Measurements from ENCODE around the gene TMEM17. TPM values are rescaled to one million over a fixed set of nuclear protein-coding genes. Genes with fewer than 3 reads are reported as not detected.

The TMEM17 gene
- total RNA-seq, 1 experiment from 2014 or later = 0.56 TPM

DNA sequence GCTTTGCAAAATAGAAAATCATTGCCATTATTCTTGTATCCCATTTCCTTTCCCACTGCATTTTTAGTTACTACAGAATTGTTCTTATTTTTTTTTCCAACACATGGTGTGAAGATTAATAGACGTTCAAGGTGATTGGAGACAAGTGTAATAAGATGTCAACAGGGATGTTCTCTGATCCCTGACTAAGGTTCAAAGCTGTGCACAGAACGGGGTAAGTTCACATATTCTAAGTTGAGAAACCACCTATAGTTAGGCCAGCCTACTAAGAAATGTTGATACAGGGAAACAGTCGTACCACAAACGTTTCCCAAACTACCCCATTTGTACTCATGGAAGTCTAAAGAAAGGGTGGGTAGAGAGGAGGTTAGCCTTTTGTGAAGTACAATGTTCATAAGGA, 6.4 kb upstream of the TMEM17 start:
- DNase-seq (ENCODE audit: low spot score) = no peak

GRCh38 chr2:62511636-62512035, 5.6 kb upstream of the TMEM17 start:
- no peak for DNase-seq (ENCODE audit: low spot score)

DNA sequence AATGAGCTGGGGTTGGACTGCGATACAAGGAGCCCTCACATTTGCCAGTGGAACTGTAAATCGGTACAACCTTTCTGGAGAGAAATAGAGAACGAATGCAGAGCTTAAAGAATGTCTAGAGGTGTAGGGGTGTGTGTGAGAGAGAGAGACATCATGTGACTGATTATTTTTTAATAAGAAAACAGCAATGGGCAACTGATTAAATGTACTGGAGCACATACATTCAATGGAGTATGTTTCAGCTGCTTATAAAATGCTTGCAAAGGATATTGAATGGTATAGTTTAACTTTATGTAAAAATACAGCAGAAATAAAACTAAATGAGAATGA, 391 bp upstream of the TMEM17 start:
- no peak for DNase-seq (ENCODE audit: low spot score)

GRCh38 chr2:62505109-62505749, 766 bp downstream of the TMEM17 start:
- DNase-seq (ENCODE audit: low spot score) = no peak

- no peak for DNase-seq (ENCODE audit: low spot score)
Observed at GRCh38 chr2:62504657-62505056, 1.3 kb downstream of the TMEM17 start.

DNA sequence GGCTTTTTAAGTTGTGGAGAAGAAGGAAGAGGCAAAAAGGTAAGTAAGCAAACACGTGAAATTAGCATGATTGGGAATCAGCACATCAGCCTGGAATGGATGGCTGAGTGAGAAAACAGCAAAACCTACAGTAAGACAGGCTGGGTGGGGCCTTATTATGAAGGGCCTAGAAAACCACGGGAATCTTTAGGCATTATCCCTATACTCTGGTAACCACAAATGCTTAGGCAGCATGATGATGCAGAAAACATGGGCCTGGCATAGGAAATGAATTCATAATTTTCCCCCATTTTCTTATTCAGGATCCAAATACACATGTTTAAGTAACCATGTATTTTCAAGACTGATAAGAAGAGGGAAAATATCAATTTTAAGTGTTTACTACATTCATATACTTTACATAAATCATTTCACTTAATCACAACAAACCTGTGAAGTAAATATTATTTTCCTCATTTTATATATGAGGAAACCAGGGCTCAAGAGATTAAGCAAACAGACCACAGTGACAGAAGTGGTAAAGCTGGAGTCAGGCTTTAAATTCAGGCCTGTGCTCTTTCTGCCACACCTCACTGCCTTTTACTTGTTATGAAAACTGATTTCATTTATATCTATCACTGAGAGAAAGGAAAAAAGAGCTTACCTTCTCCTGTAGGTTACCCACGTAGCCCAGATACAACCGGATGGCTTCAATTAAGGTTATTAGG, 4.0 kb downstream of the TMEM17 start:
- no peak for DNase-seq (ENCODE audit: low spot score)

DNA sequence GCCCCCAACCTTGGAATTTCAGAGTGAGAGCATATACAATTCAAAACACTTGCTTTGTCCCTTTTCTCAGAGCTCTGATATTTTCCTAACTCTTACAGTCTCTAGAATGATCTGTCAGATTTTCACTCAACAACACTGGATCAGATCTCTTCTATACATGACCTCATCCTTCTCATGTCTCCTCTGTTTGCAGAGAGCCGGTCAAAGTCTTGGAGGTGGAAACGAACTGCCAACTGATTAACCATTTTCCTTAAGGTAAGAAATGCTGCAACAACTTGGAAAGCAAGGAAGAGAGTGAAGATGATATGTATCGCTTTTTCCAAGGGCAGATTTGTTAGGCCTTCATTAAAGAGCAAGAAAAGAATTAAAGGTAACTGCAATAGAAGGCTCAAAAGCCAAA, 4.9 kb downstream of the TMEM17 start:
- DNase-seq (ENCODE audit: low spot score) = no peak

DNA sequence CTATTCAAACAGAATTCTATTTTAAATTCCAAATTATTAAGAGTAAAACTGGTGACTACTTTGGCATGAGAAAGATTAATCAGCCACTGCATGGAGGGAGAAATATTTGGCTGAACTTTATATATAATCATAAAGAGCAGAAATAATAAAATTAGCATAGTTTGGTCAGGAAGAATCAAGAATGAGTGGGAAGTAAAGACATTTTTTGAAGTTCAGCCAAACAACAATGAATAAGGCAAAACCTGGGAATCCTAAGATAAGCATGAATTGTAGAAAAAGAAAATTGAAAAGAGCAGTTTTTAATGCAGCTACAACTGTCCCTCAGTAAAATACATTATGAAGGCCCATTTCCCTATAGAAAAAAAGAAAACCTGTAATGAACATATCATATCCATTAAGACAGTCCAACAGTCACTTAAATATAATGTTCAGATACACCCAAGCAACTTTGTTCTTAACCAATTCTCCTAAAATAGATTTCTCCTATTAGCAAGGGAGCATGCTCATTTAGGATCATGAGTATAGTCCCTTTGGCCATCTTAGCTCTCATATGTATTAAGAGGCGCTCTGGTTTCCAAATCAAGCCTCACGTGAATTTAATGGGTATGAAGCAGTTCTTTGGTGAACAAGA, 6.5 kb downstream of the TMEM17 start:
- no peak for DNase-seq (ENCODE audit: low spot score)

GRCh38 chr2:62498739-62499138, 7.3 kb downstream of the TMEM17 start:
- DNase-seq (ENCODE audit: low spot score) = no peak

DNA sequence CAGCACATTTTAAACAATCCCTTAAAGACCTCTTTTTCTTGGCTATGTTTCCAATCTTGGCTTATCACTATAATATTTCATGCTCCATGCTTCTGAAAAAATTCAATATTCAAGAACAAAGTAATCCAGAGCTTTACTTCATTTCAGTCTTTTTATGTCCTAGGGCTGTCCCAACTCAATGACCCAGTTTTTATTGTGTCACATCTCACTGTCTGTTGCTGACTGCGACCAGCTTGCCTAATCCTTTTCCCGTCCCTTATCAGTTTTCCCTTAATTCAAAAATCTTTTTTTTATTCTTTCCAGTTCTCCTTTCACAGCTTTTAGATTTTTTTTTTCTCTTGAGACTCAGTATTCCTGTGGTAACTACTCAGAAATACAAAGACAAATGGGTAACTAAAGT, 10.2 kb downstream of the TMEM17 start:
- no peak for DNase-seq (ENCODE audit: low spot score)

- no peak for DNase-seq (ENCODE audit: low spot score)
Observed at GRCh38 chr2:62492048-62492447, 13.9 kb downstream of the TMEM17 start.

DNA sequence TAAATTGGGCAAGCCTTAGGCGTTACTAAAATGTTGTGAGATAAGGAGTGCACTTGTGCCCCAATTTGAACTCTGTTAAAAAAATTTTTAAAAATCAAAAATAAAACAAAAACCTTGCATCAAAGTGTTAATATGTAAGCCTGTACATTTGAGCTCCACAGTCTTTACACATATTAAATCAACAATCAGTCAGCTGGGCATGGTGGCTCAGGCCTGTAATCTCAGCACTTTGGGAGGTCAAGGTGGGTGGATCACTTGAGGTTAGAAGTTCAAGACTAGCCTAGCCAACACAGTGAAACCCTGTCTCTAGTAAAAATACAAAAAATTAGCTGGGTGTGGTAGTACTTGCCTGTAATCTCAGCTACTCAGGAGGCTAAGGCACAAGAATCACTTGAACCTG, 16.3 kb downstream of the TMEM17 start:
- no peak for DNase-seq (ENCODE audit: low spot score)

- DNase-seq (ENCODE audit: low spot score) = no peak
Observed at GRCh38 chr2:62489162-62489561, 16.8 kb downstream of the TMEM17 start.

- no peak for DNase-seq (ENCODE audit: low spot score)
Observed at GRCh38 chr2:62486439-62486765, 19.6 kb downstream of the TMEM17 start.

DNA sequence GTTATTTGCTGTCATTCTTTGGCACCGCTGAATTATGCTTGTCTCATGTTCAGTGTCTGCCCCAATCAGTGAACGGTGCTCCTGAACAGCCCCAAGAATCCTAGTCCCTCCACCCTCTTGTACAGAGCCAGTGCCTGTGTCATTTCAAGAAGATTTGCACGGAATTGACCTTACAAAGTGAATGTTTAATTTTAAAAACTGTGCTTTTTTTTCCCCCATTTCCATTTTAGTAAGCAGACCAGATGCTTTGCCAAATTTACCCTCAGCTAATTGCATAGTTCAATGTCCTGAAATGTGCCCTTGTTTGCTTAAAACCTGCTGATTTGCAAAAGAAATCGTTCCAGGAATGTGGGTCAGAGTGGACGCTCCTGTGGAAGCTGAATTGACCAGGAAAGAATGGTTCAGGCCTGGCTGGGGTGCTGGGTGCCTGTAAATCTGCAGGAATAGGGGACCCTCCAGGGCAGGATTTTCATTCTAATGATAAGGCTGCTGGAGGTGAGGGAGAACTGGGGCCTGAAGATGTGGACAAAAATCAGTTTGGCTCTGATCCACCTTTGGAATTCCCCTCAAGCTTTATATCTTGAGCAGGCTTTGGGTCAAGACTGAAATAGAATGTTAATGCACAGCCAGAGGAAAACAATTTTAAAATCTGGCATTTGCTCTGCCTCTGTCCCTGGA, 20.1 kb downstream of the TMEM17 start:
- DNase-seq (ENCODE audit: low spot score) = no peak

- no peak for DNase-seq (ENCODE audit: low spot score)
Observed at GRCh38 chr2:62482558-62483352, 23.2 kb downstream of the TMEM17 start.

- DNase-seq (ENCODE audit: low spot score) = no peak
Observed at GRCh38 chr2:62479917-62480316, 26.1 kb downstream of the TMEM17 start.

- peak; percentile 67 for DNase-seq (ENCODE audit: low spot score)
Observed at GRCh38 chr2:62478093-62478580, 27.9 kb downstream of the TMEM17 start.

- DNase-seq (ENCODE audit: low spot score) = no peak
Observed at GRCh38 chr2:62477573-62477972, 28.4 kb downstream of the TMEM17 start.

DNA sequence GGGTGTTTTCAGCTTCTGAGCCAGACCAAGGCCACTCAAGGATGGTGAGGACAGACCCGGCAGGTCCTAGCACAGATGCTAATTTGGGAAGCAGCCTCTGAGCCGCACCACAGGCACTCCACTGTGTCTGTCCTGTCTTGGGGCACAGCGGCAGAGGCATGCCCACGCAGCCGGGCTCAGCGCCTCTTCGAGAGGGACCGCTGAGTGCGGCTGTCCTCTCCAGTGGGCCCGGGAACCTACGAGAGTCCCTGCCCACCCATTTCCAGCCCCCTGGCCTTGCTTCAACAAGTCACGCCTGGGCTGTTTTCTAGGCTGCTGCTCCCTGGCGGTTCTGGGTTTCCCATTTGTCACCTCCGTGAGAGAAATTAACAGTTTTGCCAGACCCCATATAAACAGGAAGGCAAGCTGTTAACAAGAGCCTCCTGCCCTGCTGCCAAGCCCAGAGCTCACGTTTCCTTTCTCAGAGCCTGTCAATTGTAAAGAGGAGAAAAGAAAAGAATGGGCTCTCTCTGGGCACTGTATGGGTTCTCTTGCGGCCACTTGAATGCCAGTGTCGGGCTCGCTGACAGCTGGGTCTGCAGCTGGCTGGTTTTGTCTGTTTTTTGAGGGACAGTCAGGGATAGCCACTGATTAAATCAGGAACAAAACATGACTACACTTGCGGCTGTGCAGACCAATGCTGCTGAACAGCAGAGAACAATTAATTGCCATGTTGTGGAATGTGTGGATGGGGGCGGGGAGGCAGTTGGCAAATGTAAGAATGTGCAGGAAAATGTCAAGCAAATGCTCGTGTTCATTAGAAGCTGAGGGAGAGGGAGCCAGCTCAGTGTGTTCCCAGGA, 30.6 kb downstream of the TMEM17 start:
- DNase-seq (ENCODE audit: low spot score) = no peak

DNA sequence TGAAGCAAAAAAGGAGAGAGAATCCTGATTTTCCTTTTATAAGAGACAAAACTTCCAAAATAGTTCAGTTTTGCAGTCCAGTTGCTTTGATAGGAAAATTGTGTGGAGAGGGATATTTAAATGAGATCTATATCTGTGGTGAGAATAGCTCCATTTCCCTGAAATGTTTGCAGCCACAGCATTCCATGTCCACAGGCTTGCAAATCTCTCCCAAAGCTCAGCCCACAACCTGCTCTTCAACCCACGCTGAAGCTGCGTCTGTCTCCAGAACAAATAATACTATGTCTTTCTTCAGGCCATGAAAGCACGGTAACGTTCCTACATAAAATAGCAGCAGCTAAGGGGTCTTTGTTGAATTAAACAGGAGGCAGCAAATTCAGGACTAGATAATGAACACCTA, 31.8 kb downstream of the TMEM17 start:
- DNase-seq (ENCODE audit: low spot score) = no peak
